GOT3 (cell line): ENCODE results near the gene KIF1B.

Source experiments
- DNase-seq: peaks from one replicate; lab custom pipeline; 2025; ENCODE audit warnings: mixed read lengths; lab: John Stamatoyannopoulos, UW

Gene KIF1B, protein sequence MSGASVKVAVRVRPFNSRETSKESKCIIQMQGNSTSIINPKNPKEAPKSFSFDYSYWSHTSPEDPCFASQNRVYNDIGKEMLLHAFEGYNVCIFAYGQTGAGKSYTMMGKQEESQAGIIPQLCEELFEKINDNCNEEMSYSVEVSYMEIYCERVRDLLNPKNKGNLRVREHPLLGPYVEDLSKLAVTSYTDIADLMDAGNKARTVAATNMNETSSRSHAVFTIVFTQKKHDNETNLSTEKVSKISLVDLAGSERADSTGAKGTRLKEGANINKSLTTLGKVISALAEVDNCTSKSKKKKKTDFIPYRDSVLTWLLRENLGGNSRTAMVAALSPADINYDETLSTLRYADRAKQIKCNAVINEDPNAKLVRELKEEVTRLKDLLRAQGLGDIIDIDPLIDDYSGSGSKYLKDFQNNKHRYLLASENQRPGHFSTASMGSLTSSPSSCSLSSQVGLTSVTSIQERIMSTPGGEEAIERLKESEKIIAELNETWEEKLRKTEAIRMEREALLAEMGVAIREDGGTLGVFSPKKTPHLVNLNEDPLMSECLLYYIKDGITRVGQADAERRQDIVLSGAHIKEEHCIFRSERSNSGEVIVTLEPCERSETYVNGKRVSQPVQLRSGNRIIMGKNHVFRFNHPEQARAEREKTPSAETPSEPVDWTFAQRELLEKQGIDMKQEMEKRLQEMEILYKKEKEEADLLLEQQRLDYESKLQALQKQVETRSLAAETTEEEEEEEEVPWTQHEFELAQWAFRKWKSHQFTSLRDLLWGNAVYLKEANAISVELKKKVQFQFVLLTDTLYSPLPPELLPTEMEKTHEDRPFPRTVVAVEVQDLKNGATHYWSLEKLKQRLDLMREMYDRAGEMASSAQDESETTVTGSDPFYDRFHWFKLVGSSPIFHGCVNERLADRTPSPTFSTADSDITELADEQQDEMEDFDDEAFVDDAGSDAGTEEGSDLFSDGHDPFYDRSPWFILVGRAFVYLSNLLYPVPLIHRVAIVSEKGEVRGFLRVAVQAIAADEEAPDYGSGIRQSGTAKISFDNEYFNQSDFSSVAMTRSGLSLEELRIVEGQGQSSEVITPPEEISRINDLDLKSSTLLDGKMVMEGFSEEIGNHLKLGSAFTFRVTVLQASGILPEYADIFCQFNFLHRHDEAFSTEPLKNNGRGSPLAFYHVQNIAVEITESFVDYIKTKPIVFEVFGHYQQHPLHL (N-terminal part only)

GRCh38 chr1:10209905-10210810, at the start of gene KIF1B:
Gene KIF1B, plus strand, starts transcription at chr1:10210570. Its CDS starts 21,759 bp downstream, at chr1:10232329.
- DNase-seq, result peak; percentile 96

DNA sequence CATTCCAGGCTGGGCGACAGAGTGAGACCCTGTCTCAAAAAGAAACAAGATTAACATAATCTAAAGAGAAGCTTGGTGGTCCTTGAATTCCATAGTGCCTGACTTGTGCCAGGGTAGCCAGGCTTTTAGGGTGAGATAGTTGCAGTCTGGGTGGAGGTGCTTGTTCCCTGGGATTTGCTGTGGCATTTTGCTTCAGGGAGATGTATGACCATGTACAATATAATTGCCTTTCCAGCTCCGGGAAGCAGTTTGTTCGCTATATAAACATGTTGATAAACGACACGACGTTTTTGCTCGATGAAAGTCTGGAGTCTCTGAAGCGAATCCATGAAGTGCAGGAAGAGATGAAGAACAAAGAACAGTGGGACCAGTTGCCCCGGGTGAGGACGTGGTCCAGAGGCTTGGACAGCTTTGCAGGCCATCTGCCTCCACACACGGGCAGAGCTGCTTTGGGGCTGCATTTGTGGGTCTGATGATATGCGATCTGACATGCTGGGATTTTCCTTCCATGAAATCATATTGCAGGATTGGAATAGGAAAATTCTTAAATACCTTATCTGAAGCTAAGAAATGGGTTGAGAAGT, 49.4 kb upstream of the KIF1B start:
- no peak for DNase-seq

DNA sequence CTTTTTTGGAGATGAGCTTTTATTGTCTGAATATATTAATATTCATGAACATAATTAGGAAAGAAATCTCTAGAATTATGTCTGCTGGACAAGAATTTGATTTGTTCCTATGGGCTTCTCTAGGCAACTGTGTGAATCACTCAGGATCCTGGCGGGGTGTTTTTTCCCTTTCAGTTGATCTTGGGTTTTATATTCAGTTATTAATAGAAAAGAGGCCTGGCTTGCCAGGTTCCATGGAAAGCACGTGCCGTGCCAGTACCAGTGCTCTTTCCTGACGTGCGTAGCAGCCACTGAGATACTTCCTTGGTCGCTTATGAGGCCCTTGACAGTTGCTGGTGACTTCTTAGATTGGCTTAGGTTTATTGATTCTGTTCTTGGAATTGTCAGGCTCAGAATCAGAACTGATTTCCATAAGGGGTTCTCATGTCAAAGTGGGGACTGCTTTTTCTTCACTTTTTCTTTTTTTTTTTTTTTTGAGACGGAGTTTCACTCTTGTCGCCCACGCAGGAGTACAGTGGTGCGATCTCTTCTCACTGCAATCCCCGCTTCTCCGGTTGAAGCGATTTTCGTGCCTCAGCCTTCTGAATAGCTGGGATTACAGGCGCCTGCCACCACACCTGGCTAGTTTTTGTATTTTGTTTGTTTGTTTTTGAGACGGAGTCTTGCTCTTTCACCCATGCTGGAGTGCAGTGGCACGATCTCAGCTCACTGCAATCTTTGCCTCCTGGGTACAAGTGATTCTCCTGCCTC, 48.7 kb upstream of the KIF1B start:
- no peak for DNase-seq

- no peak for DNase-seq
Measured at GRCh38 chr1:10168912-10169514, 41.4 kb upstream of the KIF1B start.

- DNase-seq, result no peak
Measured at GRCh38 chr1:10170239-10170574, 40.2 kb upstream of the KIF1B start.

DNA sequence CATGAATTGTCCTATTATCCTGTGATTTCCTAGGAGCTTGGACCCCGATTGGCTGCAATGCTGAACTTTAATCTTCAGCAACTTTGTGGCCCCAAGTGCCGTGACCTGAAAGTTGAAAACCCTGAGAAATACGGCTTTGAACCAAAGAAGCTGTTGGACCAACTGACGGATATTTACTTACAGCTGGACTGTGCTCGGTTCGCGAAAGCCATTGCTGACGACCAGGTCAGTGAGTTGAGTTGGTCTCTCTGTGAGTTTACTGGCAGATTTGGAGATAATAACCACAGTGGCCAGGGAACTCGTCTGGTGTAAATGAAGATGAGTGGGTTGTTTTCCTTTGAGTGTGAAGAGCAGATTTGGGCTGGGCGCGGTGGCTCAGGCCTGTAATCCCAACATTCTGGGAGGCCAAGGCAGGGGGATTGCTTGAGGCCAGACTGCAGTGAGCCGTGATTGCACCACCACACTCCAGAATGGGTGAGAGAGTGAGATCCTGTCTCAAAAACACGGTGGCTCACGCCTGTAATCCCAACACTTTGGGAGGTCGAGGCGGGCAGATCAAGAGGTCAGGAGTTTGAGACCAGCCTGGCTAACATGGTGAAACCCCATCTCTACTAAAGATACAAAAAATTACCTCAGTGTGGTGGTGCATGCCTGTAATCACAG, 39.1 kb upstream of the KIF1B start:
- no peak for DNase-seq

DNA sequence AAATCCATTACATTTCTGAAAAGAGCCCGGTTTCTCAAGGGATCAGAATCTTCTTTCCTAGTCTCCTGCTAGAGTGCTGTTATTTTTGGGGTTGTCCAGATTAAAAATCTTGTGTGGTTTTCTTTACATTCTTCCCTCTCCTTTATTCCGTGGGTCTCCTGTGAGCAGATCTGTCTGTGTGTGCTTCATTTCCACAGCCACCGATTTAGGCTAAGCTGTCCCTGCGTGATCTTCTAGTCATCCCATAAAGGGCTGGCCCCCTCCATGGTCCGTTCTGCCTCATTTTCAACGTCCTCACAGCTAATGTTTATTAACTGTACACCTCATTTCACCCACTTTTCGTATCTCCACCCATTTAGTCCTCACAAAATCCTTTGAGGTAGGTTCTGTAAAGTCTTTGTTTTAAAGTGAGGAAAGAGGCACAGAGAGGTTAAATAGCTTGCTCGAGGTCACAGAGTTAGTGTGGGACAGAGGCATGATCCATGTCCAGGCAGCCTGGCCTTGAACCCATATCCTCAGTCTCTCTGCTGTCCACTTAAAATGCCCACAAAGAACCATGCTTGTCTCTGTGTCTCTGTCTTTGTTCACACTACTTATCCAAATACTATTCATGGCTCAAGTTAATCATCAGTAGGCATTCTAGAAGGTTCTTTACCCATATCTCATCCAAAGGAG, 38.2 kb upstream of the KIF1B start:
- DNase-seq, result no peak

- no peak for DNase-seq
Measured at GRCh38 chr1:10173582-10173981, 36.8 kb upstream of the KIF1B start.

DNA sequence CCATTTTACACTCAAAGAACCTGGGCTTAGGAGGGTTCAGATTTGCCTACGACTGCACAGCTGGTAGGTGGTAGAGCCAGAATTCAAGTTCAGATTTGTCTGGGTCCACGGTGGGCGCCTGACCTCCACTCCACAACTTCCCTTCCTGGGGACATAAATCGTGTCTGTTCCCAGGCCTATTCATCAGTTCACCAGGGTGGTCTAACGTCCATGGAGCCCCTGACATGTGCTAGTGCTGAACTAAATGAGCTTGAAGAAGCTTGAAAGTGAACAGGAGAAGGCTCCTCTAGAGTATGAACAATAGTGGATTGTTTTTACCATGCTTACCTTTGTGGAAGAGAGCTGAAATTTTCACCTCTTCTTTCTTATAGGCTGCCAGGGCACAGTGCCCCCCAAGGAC, 32.5 kb upstream of the KIF1B start:
- no peak for DNase-seq

DNA sequence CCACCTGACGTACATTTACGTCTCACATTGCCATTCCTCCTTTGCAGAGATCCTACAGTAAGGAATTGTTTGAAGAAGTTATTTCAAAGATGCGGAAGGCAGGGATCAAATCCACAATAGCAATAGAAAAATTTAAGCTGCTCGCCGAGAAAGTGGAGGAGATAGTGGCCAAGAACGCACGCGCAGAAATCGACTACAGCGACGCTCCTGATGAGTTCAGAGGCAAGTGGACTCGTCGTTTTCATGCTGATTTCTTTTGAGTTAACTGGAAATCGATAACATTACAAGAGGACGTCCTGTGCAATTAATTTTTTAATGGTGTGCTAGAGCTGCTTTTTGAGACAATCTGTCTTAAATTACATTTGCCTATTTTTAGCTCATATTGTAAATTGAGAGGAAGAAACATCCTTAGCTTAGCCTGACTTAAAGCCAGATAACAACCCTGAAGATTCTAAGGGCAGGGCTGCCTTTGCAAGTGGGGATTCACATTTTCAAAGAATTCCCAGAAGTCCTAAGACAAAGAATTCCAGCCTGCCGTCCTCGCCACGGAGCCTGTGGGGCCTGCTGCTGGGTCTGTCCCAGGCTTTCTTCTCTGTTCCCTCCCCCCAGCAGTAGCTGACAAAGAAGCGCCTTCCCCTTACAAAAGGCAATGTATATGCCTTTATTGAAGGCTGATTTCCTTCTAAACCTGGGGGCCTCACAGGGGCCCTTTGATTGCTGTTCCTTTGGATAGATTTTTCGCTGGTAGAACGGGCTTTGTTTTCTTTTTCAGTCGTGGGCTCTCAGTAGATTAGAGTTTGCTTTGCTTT, 31.6 kb upstream of the KIF1B start:
- no peak for DNase-seq

DNA sequence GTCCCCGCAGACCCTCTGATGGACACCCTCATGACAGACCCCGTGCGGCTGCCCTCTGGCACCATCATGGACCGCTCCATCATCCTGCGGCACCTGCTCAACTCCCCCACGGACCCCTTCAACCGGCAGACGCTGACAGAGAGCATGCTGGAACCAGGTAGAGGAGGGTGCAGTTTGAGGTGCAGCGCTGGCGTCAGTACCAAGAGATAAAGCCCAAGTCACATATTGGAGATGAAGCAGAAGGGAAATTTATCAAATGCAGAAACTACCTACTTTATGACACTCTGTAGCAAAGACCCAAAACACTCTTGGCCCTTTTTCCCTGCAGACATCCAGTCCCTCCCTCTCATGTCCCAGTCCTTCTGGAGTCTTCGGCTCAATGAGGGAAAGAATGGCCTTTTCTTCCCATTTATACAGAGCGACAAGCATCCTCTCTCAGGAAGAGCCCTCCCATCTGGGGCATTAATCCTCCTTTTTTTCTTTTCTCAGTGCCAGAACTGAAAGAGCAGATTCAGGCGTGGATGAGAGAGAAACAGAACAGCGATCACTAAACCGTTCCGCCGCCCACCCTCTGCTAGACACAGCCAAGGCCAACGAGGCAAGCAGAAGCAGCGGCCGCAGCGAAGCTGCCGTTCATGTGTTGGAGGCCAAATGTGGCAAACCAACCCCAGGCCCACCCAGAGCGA, 30.8 kb upstream of the KIF1B start:
- no peak for DNase-seq

- no peak for DNase-seq
Measured at GRCh38 chr1:10181154-10181553, 29.2 kb upstream of the KIF1B start.

DNA sequence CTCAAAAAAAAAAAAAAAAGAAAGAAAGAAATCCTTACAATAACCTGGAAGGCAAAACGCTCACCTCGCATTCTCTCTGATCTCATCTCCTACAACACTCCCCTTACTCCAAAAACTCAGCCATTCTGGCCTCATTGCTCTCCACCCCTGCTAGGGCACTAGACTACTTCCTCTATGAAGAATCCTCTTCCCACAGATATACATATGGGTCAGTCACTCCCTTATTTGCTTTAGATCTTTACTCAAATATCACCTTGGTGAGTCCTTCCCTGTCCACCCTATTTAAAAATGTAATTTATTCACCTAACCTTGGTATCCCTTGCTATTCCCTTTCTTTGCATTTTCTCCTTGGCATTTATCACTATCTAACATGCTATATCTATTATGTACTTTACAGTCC, 24.6 kb upstream of the KIF1B start:
- DNase-seq, result no peak

GRCh38 chr1:10186331-10187025, 23.9 kb upstream of the KIF1B start:
- DNase-seq, result no peak

DNA sequence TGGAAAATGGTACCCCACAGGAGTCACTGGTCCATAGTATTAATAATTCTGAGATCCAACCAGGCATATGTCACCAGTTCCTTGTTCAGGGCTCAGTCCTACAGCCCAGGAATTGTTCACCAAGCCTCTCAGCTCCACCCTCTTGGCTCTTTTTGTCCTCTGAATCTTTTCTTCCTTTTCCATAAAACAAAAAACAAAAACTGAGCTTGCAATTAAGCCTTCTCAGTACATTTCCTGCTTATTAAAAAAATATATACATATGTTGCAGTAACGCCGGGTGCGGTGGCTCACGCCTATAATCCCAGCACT, 23.4 kb upstream of the KIF1B start:
- no peak for DNase-seq

- no peak for DNase-seq
Measured at GRCh38 chr1:10188133-10188650, 22.2 kb upstream of the KIF1B start.

DNA sequence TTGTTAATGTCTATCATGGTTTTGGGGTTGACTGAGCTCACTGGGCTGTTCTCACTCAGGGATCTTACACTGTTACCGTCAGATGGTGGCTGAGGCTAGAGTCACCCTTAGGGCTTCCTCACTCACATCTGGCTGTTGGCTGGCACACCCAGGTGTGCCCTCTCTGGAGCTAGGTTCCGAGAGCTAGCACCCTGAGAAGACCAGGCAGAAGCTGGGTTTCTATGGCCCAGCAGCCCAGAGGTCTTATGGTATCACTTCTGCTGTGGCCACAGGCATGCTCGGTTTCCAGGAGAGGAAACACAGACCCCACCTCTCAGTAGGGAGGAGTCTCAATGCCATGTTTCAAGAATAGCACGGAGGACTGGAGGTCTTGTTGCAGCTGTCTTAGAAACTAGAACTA, 20.7 kb upstream of the KIF1B start:
- DNase-seq, result no peak
